ENCODE results near the gene ZBTB20. TPM values are rescaled to one million over a fixed set of nuclear protein-coding genes. Genes with fewer than 3 reads are reported as not detected.

Gene ZBTB20
- total and polyA plus RNA-seq, 4 donors = 0.88 to 83.2 (median 20.4) TPM

DNA sequence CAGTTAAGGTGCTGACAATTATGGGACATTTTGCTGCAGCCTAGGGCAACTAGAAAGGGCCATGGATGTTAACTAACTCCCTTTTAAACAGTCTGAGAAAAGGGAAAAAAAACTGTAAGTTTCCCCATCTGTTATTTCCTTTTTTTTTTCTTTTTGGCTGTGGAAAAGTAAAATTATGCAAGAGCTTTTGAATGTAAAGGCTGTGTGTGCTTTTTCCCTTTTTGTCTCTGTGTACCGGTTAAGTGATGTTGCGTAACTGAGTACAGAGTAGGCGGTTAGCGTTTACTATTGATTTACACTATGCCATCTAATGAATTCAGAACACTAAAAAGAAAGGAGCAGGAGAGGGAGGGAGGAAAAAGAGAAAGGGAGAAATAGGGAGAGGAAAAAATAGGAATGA, 449.7 kb downstream of the ZBTB20 start (continued):
- TF ChIP-seq CTCF (IDR thresholded peaks at IDR 0.05; ENCODE audit: low read depth, low read length, missing input control) (no peak), GABPA (IDR thresholded peaks at IDR 0.05 in 1 of 2, conservative IDR thresholded peaks at IDR 0.05 in 1 of 2) (no peak), RXRA (IDR thresholded peaks at IDR 0.05) (peak; percentile 9 to 73), YY1 (IDR thresholded peaks at IDR 0.05) (peak; percentile 60), NR2F2 (IDR thresholded peaks at IDR 0.05) (no peak), HNF4A (conservative IDR thresholded peaks at IDR 0.05) (peak; percentile 6 to 52), EGR1 (IDR thresholded peaks at IDR 0.05; ENCODE audit: low read depth in 2 of 2) (peak in 1 of 2 donors; percentile 34)
- TF ChIP-seq, protein P1, sequence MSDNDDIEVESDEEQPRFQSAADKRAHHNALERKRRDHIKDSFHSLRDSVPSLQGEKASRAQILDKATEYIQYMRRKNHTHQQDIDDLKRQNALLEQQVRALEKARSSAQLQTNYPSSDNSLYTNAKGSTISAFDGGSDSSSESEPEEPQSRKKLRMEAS (IDR thresholded peaks at IDR 0.05) = peak; percentile 63

DNA sequence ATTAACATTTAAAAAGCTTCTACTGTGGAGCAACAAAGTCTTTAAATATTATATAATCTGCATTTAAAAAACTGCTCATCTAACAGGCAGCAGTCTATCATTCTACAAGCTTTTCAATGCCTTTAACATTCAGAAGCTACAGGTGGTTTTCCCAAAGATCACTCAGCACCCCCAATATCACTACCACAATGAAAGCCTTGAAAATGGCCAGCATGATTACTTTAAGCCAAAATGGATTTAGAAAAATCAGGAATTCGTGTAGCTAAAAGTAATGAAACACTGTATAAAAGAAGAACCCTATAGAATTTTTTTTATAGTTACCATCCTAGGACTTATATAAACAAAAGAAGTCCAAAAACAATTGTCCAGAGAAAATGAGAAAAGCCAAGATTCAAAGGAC, 452.8 kb downstream of the ZBTB20 start:
- TF ChIP-seq CTCF (IDR thresholded peaks at IDR 0.05; ENCODE audit: low read depth, low read length, missing input control) (no peak), YY1 (IDR thresholded peaks at IDR 0.05) (no peak), TAF1 (conservative IDR thresholded peaks at IDR 0.05) (no peak), NR2F2 (IDR thresholded peaks at IDR 0.05) (no peak), JUND (IDR thresholded peaks at IDR 0.05) (no peak), HNF4G (IDR thresholded peaks at IDR 0.05) (no peak)
- TF ChIP-seq, protein P2, sequence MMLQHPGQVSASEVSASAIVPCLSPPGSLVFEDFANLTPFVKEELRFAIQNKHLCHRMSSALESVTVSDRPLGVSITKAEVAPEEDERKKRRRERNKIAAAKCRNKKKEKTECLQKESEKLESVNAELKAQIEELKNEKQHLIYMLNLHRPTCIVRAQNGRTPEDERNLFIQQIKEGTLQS (IDR thresholded peaks at IDR 0.05) = no peak
- Histone ChIP-seq H3K27me3 (ENCODE audit: control insufficient read depth in 4 of 4, insufficient read depth in 4 of 4, low read length in 3 of 4) (no peaks in the 10 kb centered on the region), H3K9me3 (ENCODE audit: control insufficient read depth in 4 of 4, low read length in 3 of 4) (no peaks in the 10 kb centered on the region), H3K9ac (ENCODE audit: low read depth in 1 of 2, low read length in 2 of 2) (no peak overlapping the region), H3K4me3 (ENCODE audit: low read depth in 1 of 3, low read length in 3 of 3) (no peak overlapping the region), H3K36me3 (ENCODE audit: control insufficient read depth in 4 of 4, insufficient read depth in 3 of 4, low read depth in 1 of 4, low read length in 3 of 4) (peaks cover 0 to 3% (median 0%) of the 10 kb centered on the region in 4 donors), H3K4me1 (ENCODE audit: control insufficient read depth in 4 of 4, insufficient read depth in 4 of 4, low read length in 3 of 4) (peaks cover 3 to 16% (median 9%) of the 10 kb centered on the region in 4 donors), H3K27ac (ENCODE audit: low read depth in 1 of 2, low read length in 2 of 2) (no peak overlapping the region)
- DNase-seq (ENCODE audit: low spot score) = no peak
- WGBS = 94% methylated on average over 1 of the region's 1 CpG

GRCh38 chr3:114691871-114692270, 455.2 kb downstream of the ZBTB20 start:
- H3K27ac ChIP-seq (ENCODE audit: low read depth in 1 of 2, low read length in 2 of 2) = no peak overlapping the region
- H3K9ac ChIP-seq (ENCODE audit: low read depth in 1 of 2, low read length in 2 of 2) = no peak overlapping the region
- H3K4me3 ChIP-seq (ENCODE audit: low read depth in 1 of 3, low read length in 3 of 3) = no peak overlapping the region
- no peaks in the 10 kb centered on the region for H3K27me3 ChIP-seq (ENCODE audit: control insufficient read depth in 4 of 4, insufficient read depth in 4 of 4, low read length in 3 of 4)
- H3K9me3 ChIP-seq (ENCODE audit: control insufficient read depth in 4 of 4, low read length in 3 of 4) = no peaks in the 10 kb centered on the region
- peaks cover 0 to 13% (median 2%) of the 10 kb centered on the region in 4 donors for H3K4me1 ChIP-seq (ENCODE audit: control insufficient read depth in 4 of 4, insufficient read depth in 4 of 4, low read length in 3 of 4)
- H3K36me3 ChIP-seq (ENCODE audit: control insufficient read depth in 4 of 4, insufficient read depth in 3 of 4, low read depth in 1 of 4, low read length in 3 of 4) = peaks cover 0 to 3% (median 1%) of the 10 kb centered on the region in 4 donors
- no peak for DNase-seq (ENCODE audit: low spot score)
- WGBS = 74% methylated on average over 3 of the region's 3 CpGs
- TF ChIP-seq, protein P3, sequence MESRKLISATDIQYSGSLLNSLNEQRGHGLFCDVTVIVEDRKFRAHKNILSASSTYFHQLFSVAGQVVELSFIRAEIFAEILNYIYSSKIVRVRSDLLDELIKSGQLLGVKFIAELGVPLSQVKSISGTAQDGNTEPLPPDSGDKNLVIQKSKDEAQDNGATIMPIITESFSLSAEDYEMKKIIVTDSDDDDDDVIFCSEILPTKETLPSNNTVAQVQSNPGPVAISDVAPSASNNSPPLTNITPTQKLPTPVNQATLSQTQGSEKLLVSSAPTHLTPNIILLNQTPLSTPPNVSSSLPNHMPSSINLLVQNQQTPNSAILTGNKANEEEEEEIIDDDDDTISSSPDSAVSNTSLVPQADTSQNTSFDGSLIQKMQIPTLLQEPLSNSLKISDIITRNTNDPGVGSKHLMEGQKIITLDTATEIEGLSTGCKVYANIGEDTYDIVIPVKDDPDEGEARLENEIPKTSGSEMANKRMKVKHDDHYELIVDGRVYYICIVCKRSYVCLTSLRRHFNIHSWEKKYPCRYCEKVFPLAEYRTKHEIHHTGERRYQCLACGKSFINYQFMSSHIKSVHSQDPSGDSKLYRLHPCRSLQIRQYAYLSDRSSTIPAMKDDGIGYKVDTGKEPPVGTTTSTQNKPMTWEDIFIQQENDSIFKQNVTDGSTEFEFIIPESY (IDR thresholded peaks at IDR 0.05) = no peak
- TF ChIP-seq SP1 (IDR thresholded peaks at IDR 0.05) = no peak
- TF ChIP-seq, protein P1 (IDR thresholded peaks at IDR 0.05) = no peak
- TF ChIP-seq FOXA1 (IDR thresholded peaks at IDR 0.05) = no peak
- no peak for TF ChIP-seq TAF1 (conservative IDR thresholded peaks at IDR 0.05)
- TF ChIP-seq EGR1 (IDR thresholded peaks at IDR 0.05; ENCODE audit: low read depth in 2 of 2) = no peak
- TF ChIP-seq HNF4A (conservative IDR thresholded peaks at IDR 0.05) = no peak
- TF ChIP-seq CTCF (IDR thresholded peaks at IDR 0.05; ENCODE audit: low read depth, low read length, missing input control) = no peak
- TF ChIP-seq JUND (IDR thresholded peaks at IDR 0.05) = no peak
- no peak for TF ChIP-seq YY1 (IDR thresholded peaks at IDR 0.05)
- no peak for TF ChIP-seq HNF4G (IDR thresholded peaks at IDR 0.05)
- no peak for TF ChIP-seq GABPA (IDR thresholded peaks at IDR 0.05 in 1 of 2, conservative IDR thresholded peaks at IDR 0.05 in 1 of 2)
- TF ChIP-seq, protein P2 (IDR thresholded peaks at IDR 0.05) = no peak
- TF ChIP-seq FOXA2 (IDR thresholded peaks at IDR 0.05) = no peak

Data from liver (tissue), 9 donors.